Astrocyte of the spinal cord (primary cell): Measurements from ENCODE around the gene SDF2L1.
"Not testable (repeated sequence)": the region's sequence is repeated elsewhere in the genome, so short reads cannot be mapped to it uniquely, and the experiment has no call there.

Source experiments
- DNase-seq: peaks from one replicate; pipeline ENCODE4 v3.0.0; 2011; ENCODE audit warnings: low read depth, low spot score
- H3K4me3 ChIP-seq: 2 replicates; pipeline ENCODE4 v1.5.1; 2011; ENCODE audit warnings: low read depth, mild to moderate bottlenecking, low read length, moderate library complexity
- in situ Hi-C: cut with HindIII; loops from 2 replicates; pipeline ENCODE4 v1.10.0; 2017; ENCODE audit warnings: low sequenced_read_pairs
- TF ChIP-seq, protein P1 (sequence below): IDR thresholded peaks from 2 replicates; pipeline ENCODE4 v1.5.1; 2012; ENCODE audit warnings: low read depth, mild to moderate bottlenecking, low read length, inconsistent platforms

SDF2L1 gene

DNA sequence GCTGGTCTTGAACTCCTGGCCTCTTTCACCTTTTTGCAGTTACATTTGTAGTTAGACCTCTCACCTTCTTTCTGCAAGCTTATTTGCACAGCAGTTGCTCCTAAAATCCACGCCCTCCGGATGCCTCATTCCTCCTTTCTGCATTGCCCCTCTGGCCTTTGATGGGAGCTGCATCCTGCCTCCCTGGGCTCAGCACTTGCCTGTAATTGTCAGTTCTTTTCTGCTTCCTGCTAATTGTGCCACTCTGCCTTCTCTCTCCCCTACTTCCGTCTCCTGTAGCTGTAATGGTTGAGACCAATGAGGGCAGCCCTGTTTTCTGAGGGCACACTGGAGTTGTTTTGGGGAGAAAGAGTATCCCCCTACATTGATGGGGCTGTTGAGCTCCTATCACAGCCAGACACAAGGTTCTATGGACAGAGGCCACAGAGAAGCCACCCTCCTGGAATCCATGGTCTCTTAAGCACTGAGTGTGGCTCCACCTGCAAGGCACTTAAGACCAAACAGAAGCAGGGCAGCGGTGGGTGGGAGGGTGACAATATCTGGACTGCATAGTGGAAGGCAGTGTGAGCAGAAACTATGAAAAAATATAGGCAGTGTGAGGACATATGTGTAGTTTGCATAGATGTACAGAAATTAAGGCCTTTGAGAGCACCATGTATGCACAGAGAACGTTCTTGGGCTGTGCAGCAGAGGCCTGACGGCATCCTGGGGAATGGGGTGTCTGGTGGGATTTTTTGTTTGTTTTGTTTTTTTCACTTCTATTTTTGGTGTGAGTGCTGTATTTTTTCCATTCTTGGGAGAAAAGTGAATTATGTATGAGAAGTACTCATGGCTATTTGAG is 42.8 kb upstream of the SDF2L1 start:
- DNase-seq = no peak
- TF ChIP-seq, protein P1, sequence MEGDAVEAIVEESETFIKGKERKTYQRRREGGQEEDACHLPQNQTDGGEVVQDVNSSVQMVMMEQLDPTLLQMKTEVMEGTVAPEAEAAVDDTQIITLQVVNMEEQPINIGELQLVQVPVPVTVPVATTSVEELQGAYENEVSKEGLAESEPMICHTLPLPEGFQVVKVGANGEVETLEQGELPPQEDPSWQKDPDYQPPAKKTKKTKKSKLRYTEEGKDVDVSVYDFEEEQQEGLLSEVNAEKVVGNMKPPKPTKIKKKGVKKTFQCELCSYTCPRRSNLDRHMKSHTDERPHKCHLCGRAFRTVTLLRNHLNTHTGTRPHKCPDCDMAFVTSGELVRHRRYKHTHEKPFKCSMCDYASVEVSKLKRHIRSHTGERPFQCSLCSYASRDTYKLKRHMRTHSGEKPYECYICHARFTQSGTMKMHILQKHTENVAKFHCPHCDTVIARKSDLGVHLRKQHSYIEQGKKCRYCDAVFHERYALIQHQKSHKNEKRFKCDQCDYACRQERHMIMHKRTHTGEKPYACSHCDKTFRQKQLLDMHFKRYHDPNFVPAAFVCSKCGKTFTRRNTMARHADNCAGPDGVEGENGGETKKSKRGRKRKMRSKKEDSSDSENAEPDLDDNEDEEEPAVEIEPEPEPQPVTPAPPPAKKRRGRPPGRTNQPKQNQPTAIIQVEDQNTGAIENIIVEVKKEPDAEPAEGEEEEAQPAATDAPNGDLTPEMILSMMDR = no peak
- no peak overlapping the region for H3K4me3 ChIP-seq
- in situ Hi-C loops = no loop called here

DNA sequence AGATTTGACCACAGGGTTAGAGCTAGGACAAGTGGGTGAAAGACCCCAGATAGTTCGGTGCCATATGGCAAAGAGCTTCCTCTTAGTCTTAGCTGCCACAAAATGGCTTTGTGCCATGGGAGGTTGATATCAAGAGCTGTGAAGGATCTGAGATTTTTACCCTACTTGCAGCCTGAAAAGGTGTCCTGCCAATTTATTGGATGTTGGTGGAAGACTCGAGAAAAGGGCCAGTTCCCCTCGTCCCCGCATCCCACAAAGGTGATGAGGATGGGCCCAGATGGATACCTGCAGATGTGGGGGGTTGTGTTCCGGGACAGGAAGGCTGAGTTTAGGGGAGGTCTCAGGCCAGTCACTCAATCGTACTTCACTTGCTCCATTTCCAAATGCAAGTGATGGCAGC is 39.5 kb upstream of the SDF2L1 start:
- TF ChIP-seq, protein P1 = no peak
- H3K4me3 ChIP-seq = no peak overlapping the region
- DNase-seq = no peak
- in situ Hi-C loops = no loop called here

DNA sequence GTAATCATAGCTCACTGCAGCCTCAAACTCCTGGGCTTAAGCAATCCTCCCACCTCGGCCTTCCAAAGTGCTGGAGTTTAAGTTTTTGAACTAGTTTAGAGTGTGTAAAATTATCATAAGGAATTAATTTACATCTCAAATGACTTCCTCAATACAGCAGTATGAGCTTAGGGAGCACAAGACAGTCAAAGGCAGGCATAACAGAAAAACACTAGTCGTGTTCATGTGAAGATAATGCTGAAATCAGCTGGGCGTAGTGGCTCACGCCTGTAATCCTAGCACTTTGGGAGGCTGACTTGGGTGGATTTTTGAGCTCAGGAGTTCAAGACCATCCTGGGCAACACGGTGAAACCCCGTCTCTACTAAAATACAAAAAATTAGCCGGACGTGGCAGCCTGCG is 38.1 kb upstream of the SDF2L1 start:
- TF ChIP-seq, protein P1 = no peak
- no peak for DNase-seq
- no peak overlapping the region for H3K4me3 ChIP-seq
- in situ Hi-C loops = no loop called here

DNA sequence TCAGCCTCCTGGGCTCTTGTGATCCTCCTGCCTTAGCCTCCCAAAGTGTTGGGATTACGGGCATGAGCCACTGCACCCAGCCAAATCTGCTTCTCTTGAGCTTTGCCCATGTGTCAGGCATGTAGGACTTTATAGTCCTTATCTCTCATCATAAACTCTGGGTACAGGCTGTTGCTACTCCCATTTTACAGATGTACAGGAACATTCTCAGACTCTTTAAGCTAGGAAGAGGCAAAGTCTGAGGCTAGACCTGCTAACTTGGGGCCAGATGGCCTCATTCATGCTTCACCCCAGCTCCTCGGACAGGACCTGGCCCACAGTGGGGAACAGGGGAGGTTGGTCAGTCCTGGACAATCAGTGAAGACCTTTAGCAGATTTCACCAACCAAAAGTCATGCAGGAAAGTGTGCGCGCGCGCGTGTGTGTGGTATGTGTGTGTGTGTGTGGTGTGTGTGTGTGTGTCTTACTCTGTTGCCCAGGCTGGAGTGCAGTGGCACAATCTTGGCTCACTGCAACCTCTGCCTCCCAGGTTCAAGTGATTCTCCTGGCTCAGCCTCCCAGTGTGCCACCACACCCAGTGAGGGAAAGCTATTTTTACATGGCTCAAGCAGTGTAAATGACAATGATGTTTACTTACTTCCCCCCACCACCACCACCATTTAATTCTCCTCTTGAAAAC is 36.1 kb upstream of the SDF2L1 start:
- in situ Hi-C loops = no loop called here
- no peak for DNase-seq
- no peak overlapping the region for H3K4me3 ChIP-seq
- TF ChIP-seq, protein P1 = no peak

DNA sequence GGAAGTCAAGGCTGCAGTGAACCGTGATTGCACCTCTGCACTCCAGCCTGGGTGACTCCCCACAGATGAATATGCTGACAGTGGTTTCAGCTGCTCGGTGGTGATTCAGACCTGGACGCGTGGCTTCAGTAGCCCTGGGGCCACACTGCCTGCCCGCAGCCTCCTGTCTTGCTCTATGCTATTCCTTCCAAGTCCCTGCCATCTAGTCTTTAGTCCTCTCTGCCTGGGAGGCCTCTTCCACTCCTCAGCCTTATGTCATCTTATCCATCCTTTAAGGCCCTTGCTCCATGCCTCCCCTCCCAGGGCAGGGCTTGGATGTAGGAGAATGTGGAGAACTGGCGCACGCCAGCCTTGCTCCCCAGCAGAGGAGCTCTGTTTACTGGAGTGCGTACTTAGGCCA is 35.3 kb upstream of the SDF2L1 start:
- TF ChIP-seq, protein P1 = no peak
- no peak overlapping the region for H3K4me3 ChIP-seq
- in situ Hi-C loops = no loop called here
- no peak for DNase-seq

DNA sequence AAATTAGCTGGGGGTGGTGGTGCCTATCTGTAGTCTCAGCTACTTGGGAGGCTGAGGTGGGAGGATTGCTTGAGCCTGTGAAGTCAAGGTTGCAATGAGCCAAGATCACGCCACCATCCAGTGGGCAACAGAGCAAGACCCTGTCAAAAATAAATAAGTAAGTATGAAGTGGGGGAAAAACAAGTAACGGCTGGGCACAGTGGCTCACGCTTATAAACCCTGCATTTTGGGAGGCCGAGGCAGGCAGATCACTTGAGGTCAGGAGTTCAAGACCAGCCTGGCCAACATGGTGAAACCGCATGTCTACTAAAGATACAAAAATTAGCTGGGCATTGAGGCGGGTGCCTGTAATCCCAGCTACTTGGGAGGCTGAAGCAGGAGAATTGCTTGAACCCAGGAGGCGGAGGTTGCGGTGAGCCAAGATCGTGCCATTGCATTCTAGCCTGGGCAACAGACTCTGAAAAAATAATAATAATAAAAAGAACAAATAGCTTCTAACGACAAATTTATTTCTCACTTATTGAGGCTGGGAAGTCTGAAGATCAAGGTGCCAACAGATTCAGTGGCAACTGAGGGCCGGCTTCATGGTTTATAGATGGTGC is 32.4 kb upstream of the SDF2L1 start:
- DNase-seq, in situ Hi-C loops, H3K4me3 ChIP-seq: not testable (repeated sequence)
